ENCODE measurements around the gene SETD6. TPM values are rescaled to one million over a fixed set of nuclear protein-coding genes. Genes with fewer than 3 reads are reported as not detected.

Gene SETD6
- total and polyA plus RNA-seq, 7 donors, result 3.6 to 23.5 (median 15.5) TPM

DNA sequence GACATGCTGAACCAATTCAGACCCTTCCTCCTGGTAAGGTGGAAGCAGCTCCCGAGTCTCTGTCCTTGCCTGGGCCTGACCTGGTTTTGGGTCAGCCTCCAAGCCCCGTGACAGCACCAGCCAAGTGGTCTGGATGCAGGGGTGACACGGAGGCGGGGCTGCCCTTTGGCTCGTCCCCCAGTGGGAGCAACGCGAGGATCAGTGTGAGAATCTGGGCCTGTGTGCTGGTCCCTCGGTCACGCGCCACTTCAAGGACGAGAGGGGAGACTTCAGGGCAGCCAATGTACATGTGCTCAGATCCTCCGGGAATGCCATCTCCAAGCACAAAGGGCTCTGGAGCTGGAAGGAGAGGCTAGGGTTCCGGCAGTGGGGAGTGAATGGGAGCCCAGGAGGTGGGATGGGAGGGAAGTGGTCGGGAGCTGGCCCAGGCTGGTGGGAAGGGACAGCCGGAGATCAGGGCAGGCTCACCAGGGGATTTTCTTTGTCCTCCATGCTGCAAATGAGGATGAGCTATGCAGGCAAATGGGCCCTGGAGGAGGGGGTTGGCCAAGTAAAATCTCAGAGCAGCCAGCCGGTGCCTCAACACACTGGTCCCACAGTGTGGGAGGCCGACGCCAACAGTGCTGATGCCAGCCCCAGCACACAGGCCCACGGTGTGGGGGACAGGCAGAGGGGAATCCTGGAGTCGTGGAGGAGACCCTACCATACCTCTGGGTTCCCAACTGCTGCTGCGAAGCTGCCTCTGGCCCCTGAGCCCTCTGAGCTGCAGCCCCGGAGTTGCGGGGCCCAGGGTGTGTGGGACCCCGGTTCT lies 19.6 kb upstream of the SETD6 start:
- peaks cover 0 to 18% (median 10%) of the 10 kb centered on the region in 4 donors for H3K4me1 ChIP-seq
- intact Hi-C loops (cut with DNase I), result no loop called here
- TF ChIP-seq EP300 (IDR thresholded peaks at IDR 0.05) (no peak), POLR2AphosphoS5 (IDR thresholded peaks at IDR 0.05) (no peak), POLR2A (IDR thresholded peaks at IDR 0.05) (no peak)
- TF ChIP-seq, protein P1, sequence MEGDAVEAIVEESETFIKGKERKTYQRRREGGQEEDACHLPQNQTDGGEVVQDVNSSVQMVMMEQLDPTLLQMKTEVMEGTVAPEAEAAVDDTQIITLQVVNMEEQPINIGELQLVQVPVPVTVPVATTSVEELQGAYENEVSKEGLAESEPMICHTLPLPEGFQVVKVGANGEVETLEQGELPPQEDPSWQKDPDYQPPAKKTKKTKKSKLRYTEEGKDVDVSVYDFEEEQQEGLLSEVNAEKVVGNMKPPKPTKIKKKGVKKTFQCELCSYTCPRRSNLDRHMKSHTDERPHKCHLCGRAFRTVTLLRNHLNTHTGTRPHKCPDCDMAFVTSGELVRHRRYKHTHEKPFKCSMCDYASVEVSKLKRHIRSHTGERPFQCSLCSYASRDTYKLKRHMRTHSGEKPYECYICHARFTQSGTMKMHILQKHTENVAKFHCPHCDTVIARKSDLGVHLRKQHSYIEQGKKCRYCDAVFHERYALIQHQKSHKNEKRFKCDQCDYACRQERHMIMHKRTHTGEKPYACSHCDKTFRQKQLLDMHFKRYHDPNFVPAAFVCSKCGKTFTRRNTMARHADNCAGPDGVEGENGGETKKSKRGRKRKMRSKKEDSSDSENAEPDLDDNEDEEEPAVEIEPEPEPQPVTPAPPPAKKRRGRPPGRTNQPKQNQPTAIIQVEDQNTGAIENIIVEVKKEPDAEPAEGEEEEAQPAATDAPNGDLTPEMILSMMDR (IDR thresholded peaks at IDR 0.05), result no peak
- WGBS, 2 donors, result 67 to 69% methylated on average over 24 of the region's 24 CpGs
- no peaks in the 10 kb centered on the region for H3K36me3 ChIP-seq
- no peak for DNase-seq
- H3K27me3 ChIP-seq, result peaks cover 7 to 12% (median 8%) of the 10 kb centered on the region in 3 donors
- H3K9me3 ChIP-seq, result no peaks in the 10 kb centered on the region
- peak overlapping the region in 3 of 4 donors; percentile 28 to 60 (median 52) for H3K27ac ChIP-seq
- H3K4me3 ChIP-seq, result no peak overlapping the region

DNA sequence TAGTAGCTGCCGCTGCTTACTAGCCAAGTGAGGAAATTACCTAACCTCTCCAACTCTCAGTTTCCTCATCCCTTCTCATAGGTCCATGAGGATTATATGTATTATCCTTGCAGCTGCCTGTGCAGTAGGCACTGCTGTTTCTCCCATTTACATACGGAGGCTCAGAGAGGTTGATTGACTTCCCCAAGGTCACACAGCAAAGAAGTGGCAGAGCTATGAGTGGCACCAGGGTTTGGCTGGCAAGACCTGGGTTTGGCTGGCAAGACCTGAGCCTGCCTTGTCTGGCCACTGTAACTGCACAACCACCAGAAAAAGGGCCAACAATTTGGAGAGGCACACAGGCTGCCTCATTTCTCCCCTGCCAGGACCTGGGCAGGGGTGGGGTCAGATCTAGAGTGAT lies 17.8 kb upstream of the SETD6 start:
- WGBS, 2 donors, result 70 to 88% methylated on average over 2 of the region's 2 CpGs
- no peak overlapping the region for H3K27ac ChIP-seq
- H3K36me3 ChIP-seq, result no peaks in the 10 kb centered on the region
- TF ChIP-seq, protein P1 (IDR thresholded peaks at IDR 0.05), result no peak
- TF ChIP-seq POLR2A (IDR thresholded peaks at IDR 0.05) (no peak), EP300 (IDR thresholded peaks at IDR 0.05) (no peak), POLR2AphosphoS5 (IDR thresholded peaks at IDR 0.05) (no peak)
- intact Hi-C loops (cut with DNase I), result no loop called here
- peaks cover 17 to 30% (median 25%) of the 10 kb centered on the region in 3 donors for H3K27me3 ChIP-seq
- no peak for DNase-seq
- peaks cover 0 to 28% (median 20%) of the 10 kb centered on the region in 4 donors for H3K4me1 ChIP-seq
- H3K4me3 ChIP-seq, result no peak overlapping the region
- no peaks in the 10 kb centered on the region for H3K9me3 ChIP-seq

DNA sequence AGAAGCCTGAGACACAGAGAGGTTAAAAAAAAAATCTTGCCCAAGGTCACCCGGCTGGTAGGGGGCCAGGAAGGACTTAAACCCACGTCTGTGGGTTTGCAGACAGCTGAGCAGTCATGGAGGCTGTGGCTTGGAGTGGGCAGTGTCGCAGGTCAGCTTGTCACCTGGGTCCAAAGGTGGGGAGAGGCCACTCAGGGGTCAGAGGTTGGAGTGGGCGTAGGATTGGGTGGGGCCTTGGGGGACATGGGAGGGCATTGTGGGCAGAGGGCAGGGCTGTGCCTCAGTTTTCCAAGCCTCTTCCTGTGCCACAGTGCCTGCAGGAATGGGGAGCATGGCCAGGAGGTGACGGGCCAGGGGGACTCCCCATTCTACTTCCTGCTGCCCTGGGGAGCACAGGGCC lies 17.4 kb upstream of the SETD6 start:
- H3K9me3 ChIP-seq, result no peaks in the 10 kb centered on the region
- intact Hi-C loops (cut with DNase I), result no loop called here
- peaks cover 0 to 28% (median 20%) of the 10 kb centered on the region in 4 donors for H3K4me1 ChIP-seq
- no peak for DNase-seq
- peaks cover 17 to 33% (median 30%) of the 10 kb centered on the region in 3 donors for H3K27me3 ChIP-seq
- no peak overlapping the region for H3K27ac ChIP-seq
- TF ChIP-seq, protein P1 (IDR thresholded peaks at IDR 0.05), result no peak
- TF ChIP-seq POLR2A (IDR thresholded peaks at IDR 0.05) (no peak), EP300 (IDR thresholded peaks at IDR 0.05) (no peak), POLR2AphosphoS5 (IDR thresholded peaks at IDR 0.05) (no peak)
- WGBS, 2 donors, result 25 to 58% methylated on average over 5 of the region's 5 CpGs
- H3K36me3 ChIP-seq, result no peaks in the 10 kb centered on the region
- no peak overlapping the region for H3K4me3 ChIP-seq

DNA sequence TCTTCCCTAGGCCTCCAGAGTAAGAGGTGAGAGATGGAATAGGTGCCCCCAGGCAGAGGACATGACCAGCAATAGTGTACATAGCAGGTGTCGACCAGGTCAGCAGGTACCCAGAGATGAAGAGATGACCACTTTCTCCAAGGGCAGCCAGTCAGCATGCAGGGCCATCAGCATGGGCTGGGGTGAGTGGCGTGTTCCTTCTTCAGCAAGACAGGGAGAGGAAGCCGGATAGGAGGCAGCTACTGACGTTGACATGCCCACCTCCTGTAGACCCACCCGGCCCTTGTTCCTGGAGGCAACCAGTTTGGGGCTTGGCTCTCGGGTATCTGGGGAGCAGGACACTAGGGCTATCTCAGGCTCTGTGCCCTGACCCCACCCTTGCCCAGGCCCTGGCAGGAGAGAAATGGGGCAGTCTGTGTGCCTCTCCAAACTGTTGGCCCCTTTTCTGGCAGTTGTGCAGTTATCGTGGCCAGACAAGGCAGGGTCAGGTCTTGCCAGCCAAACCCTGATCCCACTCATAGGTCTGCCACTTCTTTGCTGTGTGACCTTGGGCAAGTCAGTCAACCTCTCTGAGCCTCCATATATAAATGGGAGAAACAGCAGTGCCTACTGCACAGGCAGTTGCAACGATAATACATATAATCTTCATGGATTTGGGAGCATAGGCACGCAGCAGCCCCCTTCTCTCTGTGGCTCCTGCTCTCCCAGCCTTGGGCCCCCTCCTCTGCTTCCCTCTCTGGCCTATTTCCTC lies 16.8 kb upstream of the SETD6 start:
- TF ChIP-seq, protein P1 (IDR thresholded peaks at IDR 0.05), result no peak
- TF ChIP-seq EP300 (IDR thresholded peaks at IDR 0.05) (no peak), POLR2A (IDR thresholded peaks at IDR 0.05) (no peak), POLR2AphosphoS5 (IDR thresholded peaks at IDR 0.05) (no peak)
- H3K4me1 ChIP-seq, result peaks cover 0 to 28% (median 20%) of the 10 kb centered on the region in 4 donors
- no peaks in the 10 kb centered on the region for H3K9me3 ChIP-seq
- 61 to 80% methylated on average over 9 of the region's 9 CpGs for WGBS, 2 donors
- peaks cover 17 to 38% (median 36%) of the 10 kb centered on the region in 3 donors for H3K27me3 ChIP-seq
- H3K36me3 ChIP-seq, result no peaks in the 10 kb centered on the region
- no peak overlapping the region for H3K4me3 ChIP-seq
- DNase-seq, result no peak
- intact Hi-C loops (cut with DNase I), result no loop called here
- H3K27ac ChIP-seq, result no peak overlapping the region
